ENCODE measurements around the gene PCDHGA10.
A peak's percentile ranks its signal among the peaks of the same experiment; 100 is the strongest.
"Not testable (repeated sequence)": the region's sequence is repeated elsewhere in the genome, so short reads cannot be mapped to it uniquely, and the experiment has no call there.

Gene PCDHGA10

GRCh38 chr5:141393267-141393666, 19.5 kb upstream of the PCDHGA10 start:
- DNase-seq = no peak

DNA sequence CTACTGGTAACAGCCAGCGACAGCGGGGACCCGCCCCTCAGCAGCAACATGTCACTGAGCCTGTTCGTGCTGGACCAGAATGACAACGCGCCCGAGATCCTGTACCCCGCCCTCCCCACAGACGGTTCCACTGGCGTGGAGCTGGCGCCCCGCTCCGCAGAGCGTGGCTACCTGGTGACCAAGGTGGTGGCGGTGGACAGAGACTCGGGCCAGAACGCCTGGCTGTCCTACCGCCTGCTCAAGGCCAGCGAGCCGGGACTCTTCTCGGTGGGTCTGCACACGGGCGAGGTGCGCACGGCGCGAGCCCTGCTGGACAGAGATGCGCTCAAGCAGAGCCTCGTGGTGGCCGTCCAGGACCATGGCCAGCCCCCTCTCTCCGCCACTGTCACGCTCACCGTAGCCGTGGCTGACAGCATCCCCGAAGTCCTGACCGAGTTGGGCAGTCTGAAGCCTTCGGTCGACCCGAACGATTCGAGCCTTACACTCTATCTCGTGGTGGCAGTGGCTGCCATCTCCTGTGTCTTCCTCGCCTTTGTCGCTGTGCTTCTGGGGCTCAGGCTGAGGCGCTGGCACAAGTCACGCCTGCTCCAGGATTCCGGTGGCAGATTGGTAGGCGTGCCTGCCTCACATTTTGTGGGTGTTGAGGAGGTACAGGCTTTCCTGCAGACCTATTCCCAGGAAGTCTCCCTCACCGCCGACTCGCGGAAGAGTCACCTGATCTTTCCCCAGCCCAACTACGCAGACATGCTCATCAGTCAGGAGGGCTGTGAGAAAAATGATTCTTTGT, 18.2 kb upstream of the PCDHGA10 start:
- not testable (repeated sequence) for DNase-seq

DNA sequence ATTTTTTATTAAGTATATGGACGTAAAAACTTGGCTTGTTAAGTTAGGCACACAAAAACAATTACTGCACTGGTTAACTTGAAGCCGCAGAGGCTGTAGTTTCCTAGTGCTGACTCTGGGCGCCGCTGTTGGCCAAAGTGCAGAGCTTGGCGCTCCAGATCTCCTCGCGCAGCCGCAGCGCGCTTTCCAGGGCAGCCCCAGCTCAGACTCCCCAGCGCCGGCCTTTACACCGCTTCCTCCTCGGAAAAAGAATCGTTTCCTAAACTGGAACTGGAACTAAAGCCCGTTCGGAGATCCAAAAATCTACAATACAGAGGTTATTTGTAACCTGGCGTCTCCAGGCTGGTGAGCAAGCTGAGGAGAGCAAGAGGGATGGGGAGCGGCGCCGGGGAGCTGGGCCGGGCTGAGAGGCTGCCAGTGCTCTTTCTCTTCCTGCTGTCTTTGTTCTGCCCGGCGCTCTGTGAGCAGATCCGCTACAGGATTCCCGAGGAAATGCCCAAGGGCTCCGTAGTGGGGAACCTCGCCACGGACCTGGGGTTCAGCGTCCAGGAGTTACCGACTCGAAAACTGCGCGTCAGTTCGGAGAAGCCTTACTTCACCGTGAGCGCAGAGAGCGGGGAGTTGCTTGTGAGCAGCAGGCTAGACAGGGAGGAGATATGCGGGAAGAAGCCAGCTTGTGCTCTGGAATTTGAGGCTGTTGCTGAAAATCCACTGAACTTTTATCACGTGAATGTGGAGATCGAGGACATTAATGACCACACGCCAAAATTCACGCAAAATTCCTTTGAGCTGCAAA, 14.8 kb upstream of the PCDHGA10 start, which contains the start of gene PCDHGB5:
Gene PCDHGB5, plus strand, starts transcription at position 192 of the 796 bp plus-strand sequence. Its CDS starts 181 bp downstream, at position 373.
- peak in 1 of 3 experiments; percentile 50 for DNase-seq

DNA sequence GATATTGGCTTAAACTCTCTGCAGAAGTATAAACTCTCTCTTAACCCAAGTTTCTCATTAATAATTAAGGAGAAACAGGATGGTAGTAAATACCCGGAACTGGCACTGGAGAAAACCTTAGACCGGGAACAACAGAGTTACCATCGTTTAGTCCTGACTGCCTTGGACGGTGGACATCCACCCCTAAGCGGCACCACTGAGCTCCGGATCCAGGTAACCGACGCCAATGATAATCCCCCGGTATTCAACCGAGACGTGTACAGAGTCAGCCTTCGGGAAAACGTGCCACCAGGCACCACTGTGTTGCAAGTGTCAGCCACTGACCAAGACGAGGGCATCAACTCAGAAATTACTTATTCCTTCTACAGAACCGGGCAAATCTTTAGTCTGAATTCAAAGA, 14.2 kb upstream of the PCDHGA10 start:
- no peak for DNase-seq

GRCh38 chr5:141399555-141400258, 13.1 kb upstream of the PCDHGA10 start:
- DNase-seq = no peak

DNA sequence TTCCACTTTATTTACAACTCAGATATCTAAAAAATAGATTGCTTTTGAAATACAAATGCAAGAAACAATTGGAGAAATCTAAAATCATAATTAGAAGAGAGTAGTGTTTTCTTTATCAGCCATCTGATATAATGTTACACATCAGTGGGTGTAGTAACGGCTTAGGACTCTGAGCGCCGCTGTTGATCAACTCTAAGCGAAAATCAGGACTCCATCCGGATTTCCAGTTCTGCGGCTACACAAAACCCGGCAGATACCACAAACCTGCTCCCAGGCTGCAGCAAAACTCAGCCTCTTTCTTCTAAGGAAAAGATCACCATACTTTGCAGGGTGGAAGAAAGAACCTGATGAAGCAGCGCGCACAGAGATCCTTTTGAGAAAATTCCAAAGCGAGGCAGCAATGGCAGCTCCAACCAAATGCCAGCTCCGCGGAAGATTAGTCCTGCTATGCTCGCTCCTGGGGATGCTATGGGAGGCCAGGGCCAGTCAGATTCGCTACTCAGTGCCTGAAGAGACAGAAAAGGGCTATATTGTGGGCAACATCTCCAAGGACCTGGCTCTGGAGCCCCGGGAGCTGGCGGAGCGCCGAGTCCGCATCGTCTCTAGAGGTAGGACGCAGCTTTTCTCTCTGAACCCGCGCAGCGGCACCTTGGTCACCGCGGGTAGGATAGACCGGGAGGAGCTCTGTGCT, 10.1 kb upstream of the PCDHGA10 start, which contains the start of gene PCDHGA9:
Gene PCDHGA9, plus strand, starts transcription at position 226 of the 691 bp plus-strand sequence. Its CDS starts 175 bp downstream, at position 401.
- peak in 1 of 3 experiments; percentile 1 for DNase-seq

DNA sequence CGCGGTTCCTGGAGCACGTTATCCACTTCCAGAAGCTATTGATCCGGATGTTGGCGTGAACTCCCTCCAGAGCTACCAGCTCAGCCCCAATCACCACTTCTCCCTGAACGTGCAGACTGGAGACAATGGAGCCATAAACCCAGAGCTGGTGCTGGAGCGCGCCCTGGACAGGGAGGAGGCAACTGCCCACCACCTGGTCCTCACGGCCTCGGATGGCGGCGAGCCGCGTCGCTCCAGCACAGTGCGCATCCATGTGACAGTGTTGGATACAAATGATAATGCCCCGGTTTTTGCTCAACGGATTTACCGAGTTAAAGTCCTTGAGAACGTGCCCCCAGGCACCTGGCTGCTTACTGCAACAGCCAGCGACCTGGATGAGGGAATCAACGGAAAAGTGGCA, 9.4 kb upstream of the PCDHGA10 start:
- no peak for DNase-seq

- not testable (repeated sequence) for DNase-seq
Measured at GRCh38 chr5:141407790-141408505, 4.8 kb upstream of the PCDHGA10 start, which contains the start of gene PCDHGB6. PCDHGB6 (plus strand) TSS chr5:141408021; CDS start chr5:141408203, 182 bp downstream.

DNA sequence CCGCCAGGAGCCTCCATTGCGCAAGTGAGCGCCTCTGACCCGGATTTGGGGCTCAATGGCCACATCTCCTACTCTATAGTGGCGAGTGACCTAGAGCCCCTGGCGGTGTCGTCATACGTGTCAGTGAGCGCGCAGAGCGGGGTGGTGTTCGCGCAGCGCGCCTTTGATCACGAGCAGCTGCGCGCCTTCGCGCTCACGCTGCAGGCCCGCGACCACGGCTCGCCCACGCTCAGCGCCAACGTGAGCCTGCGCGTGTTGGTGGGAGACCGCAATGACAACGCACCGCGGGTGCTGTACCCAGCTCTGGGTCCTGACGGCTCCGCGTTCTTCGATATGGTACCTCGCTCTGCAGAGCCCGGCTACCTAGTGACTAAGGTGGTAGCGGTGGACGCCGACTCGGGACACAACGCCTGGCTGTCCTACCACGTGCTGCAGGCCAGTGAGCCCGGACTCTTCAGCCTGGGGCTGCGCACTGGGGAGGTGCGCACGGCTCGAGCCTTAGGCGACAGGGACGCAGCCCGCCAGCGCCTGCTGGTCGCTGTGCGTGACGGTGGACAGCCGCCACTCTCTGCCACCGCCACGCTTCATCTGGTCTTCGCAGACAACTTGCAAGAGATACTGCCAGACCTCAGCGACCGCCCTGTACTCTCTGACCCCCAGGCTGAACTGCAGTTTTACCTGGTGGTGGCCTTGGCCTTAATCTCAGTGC, 3.0 kb upstream of the PCDHGA10 start:
- DNase-seq = no peak

GRCh38 chr5:141411575-141411974, 1.2 kb upstream of the PCDHGA10 start:
- DNase-seq = no peak

DNA sequence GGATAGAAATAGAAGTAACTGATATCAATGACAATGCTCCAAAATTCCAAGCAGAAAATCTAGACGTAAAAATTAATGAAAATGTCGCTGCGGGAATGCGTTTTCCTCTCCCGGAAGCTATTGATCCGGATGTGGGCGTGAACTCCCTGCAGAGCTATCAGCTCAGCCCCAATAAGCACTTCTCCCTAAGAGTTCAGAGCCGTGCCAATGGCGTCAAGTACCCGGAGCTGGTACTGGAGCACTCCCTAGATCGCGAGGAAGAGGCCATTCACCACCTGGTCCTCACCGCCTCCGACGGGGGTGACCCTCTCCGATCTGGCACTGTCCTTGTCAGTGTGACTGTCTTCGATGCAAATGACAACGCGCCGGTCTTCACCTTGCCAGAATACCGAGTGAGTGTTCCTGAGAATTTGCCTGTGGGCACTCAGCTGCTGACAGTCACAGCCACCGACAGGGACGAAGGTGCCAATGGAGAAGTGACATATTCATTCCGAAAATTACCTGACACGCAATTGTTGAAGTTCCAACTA, 818 bp downstream of the PCDHGA10 start:
- DNase-seq = no peak

- not testable (repeated sequence) for DNase-seq
Measured at GRCh38 chr5:141414548-141415274, 1.9 kb downstream of the PCDHGA10 start.

DNA sequence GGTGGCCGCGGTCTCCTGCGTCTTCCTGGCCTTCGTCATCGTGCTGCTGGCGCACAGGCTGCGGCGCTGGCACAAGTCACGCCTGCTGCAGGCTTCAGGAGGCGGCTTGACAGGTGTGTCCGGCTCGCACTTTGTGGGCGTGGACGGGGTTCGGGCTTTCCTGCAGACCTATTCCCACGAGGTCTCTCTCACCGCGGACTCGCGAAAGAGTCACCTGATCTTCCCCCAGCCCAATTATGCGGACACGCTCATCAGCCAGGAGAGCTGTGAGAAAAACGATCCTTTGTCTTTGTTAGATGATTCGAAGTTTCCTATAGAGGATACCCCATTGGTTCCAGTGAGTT, 2.5 kb downstream of the PCDHGA10 start:
- DNase-seq = not testable (repeated sequence)

DNA sequence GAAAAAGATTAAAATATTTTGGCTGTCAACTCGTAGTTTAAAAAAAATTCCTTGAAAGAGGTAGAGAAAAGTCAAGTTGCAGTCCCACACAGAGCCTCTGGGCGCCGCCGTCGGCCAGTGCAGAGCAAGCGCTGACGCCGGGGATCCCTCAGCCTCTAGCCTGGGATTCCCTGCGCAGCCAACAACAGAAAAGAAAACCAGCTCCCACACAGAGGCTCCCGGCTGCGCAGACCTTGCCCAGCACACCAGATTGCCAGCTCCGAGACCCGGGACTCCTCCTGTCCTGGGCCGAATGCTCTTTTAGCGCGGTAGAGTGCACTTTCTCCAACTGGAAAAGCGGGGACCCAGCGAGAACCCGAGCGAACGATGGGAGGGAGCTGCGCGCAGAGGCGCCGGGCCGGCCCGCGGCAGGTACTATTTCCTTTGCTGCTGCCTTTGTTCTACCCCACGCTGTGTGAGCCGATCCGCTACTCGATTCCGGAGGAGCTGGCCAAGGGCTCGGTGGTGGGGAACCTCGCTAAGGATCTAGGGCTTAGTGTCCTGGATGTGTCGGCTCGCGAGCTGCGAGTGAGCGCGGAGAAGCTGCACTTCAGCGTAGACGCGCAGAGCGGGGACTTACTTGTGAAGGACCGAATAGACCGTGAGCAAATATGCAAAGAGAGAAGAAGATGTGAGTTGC, 4.8 kb downstream of the PCDHGA10 start, which contains the start of gene PCDHGB7:
Gene PCDHGB7, plus strand, starts transcription at position 184 of the 679 bp plus-strand sequence. Its CDS starts 183 bp downstream, at position 367.
- DNase-seq = not testable (repeated sequence)

GRCh38 chr5:141419074-141419880, 6.5 kb downstream of the PCDHGA10 start:
- DNase-seq = no peak

GRCh38 chr5:141420855-141421488, 8.2 kb downstream of the PCDHGA10 start, which contains the start of gene PCDHGA11:
PCDHGA11 (plus strand) TSS chr5:141421051; CDS start chr5:141421228, 177 bp downstream.
- no peak for DNase-seq

DNA sequence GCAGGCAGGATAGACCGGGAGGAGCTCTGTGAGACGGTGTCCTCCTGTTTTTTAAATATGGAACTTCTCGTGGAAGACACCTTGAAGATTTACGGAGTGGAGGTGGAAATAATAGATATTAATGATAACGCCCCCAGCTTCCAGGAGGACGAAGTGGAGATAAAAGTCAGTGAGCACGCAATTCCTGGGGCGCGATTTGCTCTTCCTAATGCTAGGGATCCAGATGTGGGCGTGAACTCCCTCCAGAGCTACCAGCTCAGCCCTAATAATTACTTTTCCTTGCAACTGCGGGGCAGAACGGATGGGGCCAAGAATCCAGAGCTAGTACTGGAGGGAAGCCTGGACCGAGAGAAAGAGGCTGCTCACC, 8.7 kb downstream of the PCDHGA10 start:
- DNase-seq = no peak

Measured in NCI-H1417 (cell line).